Fibroblast of skin of right biceps (primary cell): ENCODE results near the gene SCAMP3.
"Not testable (repeated sequence)": the region's sequence is repeated elsewhere in the genome, so short reads cannot be mapped to it uniquely, and the experiment has no call there.

Experiments
- DNase-seq: peaks from one replicate; pipeline ENCODE4 v3.0.0-alpha.2; 2013

The SCAMP3 gene

GRCh38 chr1:155226910-155227260, 35.3 kb downstream of the SCAMP3 start:
- peak; percentile 41 for DNase-seq

GRCh38 chr1:155226188-155226909, 35.8 kb downstream of the SCAMP3 start:
- DNase-seq, result peak; percentile 85

DNA sequence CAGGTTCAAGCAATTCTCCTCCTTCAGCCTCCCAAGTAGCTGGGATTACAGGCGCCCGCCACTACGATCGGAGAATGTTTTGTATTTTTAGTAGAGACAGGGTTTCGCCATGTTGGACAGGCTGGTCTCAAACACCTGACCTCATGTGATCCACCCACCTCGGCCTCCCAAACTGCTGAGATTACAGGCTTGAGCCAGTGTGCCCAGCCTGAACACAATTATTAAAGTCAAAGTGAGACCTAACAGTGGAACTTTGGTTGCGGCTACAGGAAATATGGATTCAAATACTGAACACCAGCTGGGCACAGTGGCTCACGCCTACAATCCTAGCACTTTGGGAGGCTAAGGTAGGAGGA, 36.8 kb downstream of the SCAMP3 start:
- DNase-seq, result not testable (repeated sequence)

DNA sequence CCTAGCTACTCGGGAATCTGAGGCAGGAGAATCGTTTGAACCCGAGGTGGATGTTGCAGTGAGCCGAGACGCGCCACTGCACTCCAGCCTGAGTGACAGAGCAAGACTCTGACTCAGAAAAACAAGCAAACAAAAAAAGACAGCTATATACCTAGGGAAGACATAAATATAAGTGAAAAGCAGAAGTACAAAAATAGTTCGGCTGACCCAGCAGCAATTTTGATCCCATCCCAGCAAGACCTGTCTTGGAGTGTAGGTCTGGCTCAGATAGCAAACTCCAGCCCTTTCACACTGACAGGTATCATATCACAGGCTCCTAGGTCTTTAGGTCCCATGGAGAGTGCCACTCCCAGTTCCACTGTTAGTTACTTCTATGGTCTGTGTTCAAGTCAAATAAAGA, 39.1 kb downstream of the SCAMP3 start:
- no peak for DNase-seq

GRCh38 chr1:155220211-155220965, 41.8 kb downstream of the SCAMP3 start:
- DNase-seq, result not testable (repeated sequence)

- no peak for DNase-seq
Observed at GRCh38 chr1:155219592-155220031, 42.5 kb downstream of the SCAMP3 start.

- peak; percentile 64 for DNase-seq
Observed at GRCh38 chr1:155218854-155219591, 43.1 kb downstream of the SCAMP3 start.

DNA sequence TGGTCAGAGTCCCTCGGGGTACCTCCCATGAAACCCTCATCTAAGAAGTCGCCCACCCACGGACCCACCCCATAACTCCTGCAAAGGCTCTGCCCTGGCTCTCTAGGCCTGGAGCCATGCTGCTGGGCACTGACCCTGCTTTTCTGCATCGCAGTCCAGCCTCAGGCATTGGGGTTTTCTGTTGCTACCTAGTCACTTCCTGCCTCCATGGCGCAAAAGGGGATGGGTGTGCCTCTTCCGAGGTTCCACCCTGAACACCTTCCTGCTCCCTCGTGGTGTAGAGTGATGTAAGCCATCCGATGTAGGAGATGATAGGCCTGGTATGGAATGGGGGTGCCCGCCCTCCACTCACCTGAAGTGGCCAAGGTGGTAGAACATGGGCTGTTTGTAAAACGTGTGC, 47.5 kb downstream of the SCAMP3 start:
- not testable (repeated sequence) for DNase-seq

- DNase-seq, result not testable (repeated sequence)
Observed at GRCh38 chr1:155212051-155212440, 50.1 kb downstream of the SCAMP3 start.

- peak; percentile 40 for DNase-seq
Observed at GRCh38 chr1:155211381-155212050, 50.6 kb downstream of the SCAMP3 start.

- DNase-seq, result no peak
Observed at GRCh38 chr1:155210314-155211104, 51.7 kb downstream of the SCAMP3 start.

DNA sequence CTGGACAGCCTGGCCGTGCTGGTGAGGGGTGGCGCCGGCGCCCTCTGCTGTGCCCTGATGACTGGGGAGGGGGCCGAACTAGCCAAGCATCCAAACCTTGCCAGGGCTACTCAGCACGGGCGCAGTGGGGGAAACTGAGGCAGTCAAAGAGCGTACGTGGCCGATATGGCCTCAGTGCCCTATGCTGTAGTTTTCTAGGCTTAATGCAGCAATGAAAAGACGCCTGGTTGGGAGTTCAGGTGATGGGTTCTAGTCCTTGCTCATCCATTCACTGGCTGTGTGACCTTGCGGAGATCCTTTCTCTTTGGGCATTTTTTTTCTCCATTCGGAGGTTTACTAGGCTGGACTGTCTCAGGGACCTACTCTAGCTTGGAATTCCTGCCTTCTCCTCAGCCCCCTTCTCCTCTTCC, 52.8 kb downstream of the SCAMP3 start:
- no peak for DNase-seq

- DNase-seq, result peak; percentile 86
Observed at GRCh38 chr1:155208541-155209311, 53.4 kb downstream of the SCAMP3 start, which contains the start of gene MTX1. Gene MTX1, plus strand, starts transcription at chr1:155208695. Its CDS starts 110 bp downstream, at chr1:155208805.

- peak; percentile 57 for DNase-seq
Observed at GRCh38 chr1:155207806-155208540, 54.2 kb downstream of the SCAMP3 start, which contains the start of gene THBS3. Gene THBS3, minus strand, starts transcription at chr1:155207897. Its CDS starts 21 bp downstream, at chr1:155207876.

- peak; percentile 80 for DNase-seq
Observed at GRCh38 chr1:155206891-155207805, 55.0 kb downstream of the SCAMP3 start.
